H1 (cell line): ENCODE data around the gene CXCL9. TPM values are rescaled to one million over a fixed set of nuclear protein-coding genes. Genes with fewer than 3 reads are reported as not detected.

Experiments used
- CTCF ChIA-PET: fragments of 300-600 bp; sonication (Branson Sonifier 250); formaldehyde crosslinking; loops from one replicate; lab custom pipeline; 2021; ENCODE audit not compliant: partially characterized antibody; lab: Charles Lee
- POLR2A ChIA-PET: fragments of 300-600 bp; sonication (Branson Sonifier 250); formaldehyde crosslinking; loops from one replicate; lab custom pipeline; 2021; ENCODE audit warnings: inconsistent platforms; ENCODE audit not compliant: partially characterized antibody; lab: Charles Lee
- DNase-seq, 2 experiments: peaks; one replicate each; pipeline versions ENCODE4 v3.0.0 to v3.0.0-alpha.2; 2010 to 2022; ENCODE audit warnings: low spot score in 2 of 2, low read depth in 1 of 2, mixed read lengths in 1 of 2
- FAIRE-seq: peaks from 2 replicates; lab custom pipeline; 2011; peaks lifted over from hg19 to GRCh38; lab: Jason Lieb, UNC
- H2AFZ ChIP-seq: 2 replicates; pipeline ENCODE4 v1.8.1; 2012; ENCODE audit warnings: low read length, inconsistent platforms
- H2AK5ac ChIP-seq: 2 replicates; pipeline ENCODE4 v1.6.1; 2013; ENCODE audit warnings: low read depth, low read length
- H2BK120ac ChIP-seq: replicated peaks from 2 replicates; pipeline ENCODE3; 2013; ENCODE audit warnings: low read depth, low read length, inconsistent platforms
- H2BK12ac ChIP-seq: 2 replicates; pipeline ENCODE4 v1.6.1; 2013; ENCODE audit warnings: low read depth, low read length
- H2BK15ac ChIP-seq: 2 replicates; pipeline ENCODE4 v1.6.1; 2013; ENCODE audit warnings: low read length
- H2BK20ac ChIP-seq: 2 replicates; pipeline ENCODE4 v1.6.1; 2013; ENCODE audit warnings: low read length
- H2BK5ac ChIP-seq: 2 replicates; pipeline ENCODE4 v1.6.1; 2013; ENCODE audit warnings: low read depth, low read length
- H3K14ac ChIP-seq: 2 replicates; pipeline ENCODE4 v1.6.1; 2013; ENCODE audit warnings: inconsistent platforms; ENCODE audit not compliant: insufficient read length
- H3K18ac ChIP-seq: 2 replicates; pipeline ENCODE4 v1.6.1; 2013; ENCODE audit warnings: low read length; ENCODE audit errors: extremely low read depth
- H3K23ac ChIP-seq: 2 replicates; pipeline ENCODE4 v1.6.1; 2013; ENCODE audit warnings: inconsistent platforms; ENCODE audit not compliant: insufficient read length
- H3K23me2 ChIP-seq: 2 replicates; pipeline ENCODE4 v1.6.1; 2013; ENCODE audit warnings: low read depth, low read length
- H3K27ac ChIP-seq: 2 replicates; pipeline ENCODE4 v1.6.1; 2011; ENCODE audit warnings: low read depth, low read length, inconsistent platforms
- H3K27me3 ChIP-seq, 4 experiments: replicated peaks in 1 of 4; 1 replicate in 1 of 4; 2 replicates in 3 of 4; pipeline versions ENCODE4 v1.6.1 to v1.8.1; 2011 to 2013; ENCODE audit warnings: low read length in 3 of 4, mild to moderate bottlenecking in 3 of 4, inconsistent platforms in 2 of 4, mixed read lengths in 2 of 4, moderate library complexity in 1 of 4; ENCODE audit not compliant: control insufficient read depth in 3 of 4, insufficient read depth in 3 of 4; ENCODE audit errors: extremely low read depth in 1 of 4
- H3K36me3 ChIP-seq, 4 experiments: 2 replicates each; pipeline versions ENCODE4 v1.6.1 to v1.8.1; 2011 to 2013; ENCODE audit warnings: mild to moderate bottlenecking in 4 of 4, low read length in 3 of 4, moderate library complexity in 2 of 4, control low read depth in 1 of 4, inconsistent platforms in 1 of 4; ENCODE audit not compliant: insufficient read depth in 4 of 4, control insufficient read depth in 2 of 4
- H3K4ac ChIP-seq: replicated peaks from 2 replicates; pipeline ENCODE3; 2013; ENCODE audit warnings: low read length, low read depth, mixed read lengths, inconsistent platforms; ENCODE audit not compliant: insufficient read length
- H3K4me1 ChIP-seq, 4 experiments: replicated peaks in 1 of 4; 1 replicate in 1 of 4; 2 replicates in 3 of 4; pipeline versions ENCODE4 v1.6.1 to v1.8.1; 2011 to 2013; ENCODE audit warnings: low read length in 3 of 4, inconsistent platforms in 2 of 4, mixed read lengths in 1 of 4; ENCODE audit not compliant: insufficient read depth in 4 of 4, control insufficient read depth in 3 of 4
- H3K4me2 ChIP-seq, 2 experiments: 2 replicates each; pipeline versions ENCODE4 v1.6.1 to v1.8.1; 2011 to 2013; ENCODE audit warnings: low read depth in 2 of 2, low read length in 2 of 2, control low read depth in 1 of 2, inconsistent platforms in 1 of 2, mild to moderate bottlenecking in 1 of 2; ENCODE audit not compliant: insufficient read depth in 1 of 2
- H3K4me3 ChIP-seq, 4 experiments: fragments of 200-600, 300-600 bp in 1 of 4; sonication (generic), shearing (Covaris generic), sonication (Bioruptor Twin) in 1 of 4; 2 replicates each; pipeline versions ENCODE4 v1.5.1 to v1.8.1; 2011 to 2016; ENCODE audit warnings: low read length in 4 of 4, low read depth in 3 of 4, control low read depth in 2 of 4, inconsistent platforms in 2 of 4, mild to moderate bottlenecking in 2 of 4, mixed read lengths in 1 of 4, moderate library complexity in 1 of 4; ENCODE audit not compliant: insufficient read depth in 2 of 4; ENCODE audit errors: extremely low read depth in 1 of 4
- H3K56ac ChIP-seq: replicated peaks from 2 replicates; pipeline ENCODE3; 2013; ENCODE audit warnings: low read depth, mild to moderate bottlenecking, mixed read lengths, low read length, inconsistent platforms; ENCODE audit not compliant: insufficient read length
- H3K79me1 ChIP-seq: 2 replicates; pipeline ENCODE4 v1.6.1; 2013; ENCODE audit warnings: low read depth, low read length, control low read depth
- H3K79me2 ChIP-seq, 2 experiments: 2 replicates each; pipeline versions ENCODE4 v1.6.1 to v1.8.1; 2012 to 2013; ENCODE audit warnings: low read length in 2 of 2, mild to moderate bottlenecking in 2 of 2, inconsistent platforms in 1 of 2; ENCODE audit not compliant: insufficient read depth in 2 of 2, control insufficient read depth in 1 of 2
- H3K9ac ChIP-seq, 4 experiments: replicated peaks in 1 of 4; 1 replicate in 1 of 4; 2 replicates in 3 of 4; pipeline versions ENCODE4 v1.6.1 to v1.8.1; 2011 to 2013; ENCODE audit warnings: low read depth in 3 of 4, low read length in 3 of 4, control low read depth in 2 of 4, mild to moderate bottlenecking in 2 of 4, moderate library complexity in 2 of 4, inconsistent platforms in 1 of 4; ENCODE audit errors: extremely low read depth in 1 of 4
- H3K9me3 ChIP-seq, 2 experiments: 2 replicates each; pipeline versions ENCODE4 v1.6.1 to v1.8.1; 2012 to 2013; ENCODE audit warnings: mild to moderate bottlenecking in 2 of 2, moderate library complexity in 2 of 2, control low read depth in 1 of 2, inconsistent platforms in 1 of 2, low read depth in 1 of 2, low read length in 1 of 2, mixed read lengths in 1 of 2; ENCODE audit not compliant: insufficient read depth in 2 of 2
- H4K20me1 ChIP-seq, 2 experiments: replicated peaks in 1 of 2; 2 replicates each; pipeline versions ENCODE3 to v1.8.1; 2011 to 2013; ENCODE audit warnings: inconsistent platforms in 2 of 2, low read length in 2 of 2, mild to moderate bottlenecking in 1 of 2; ENCODE audit not compliant: insufficient read depth in 2 of 2, control insufficient read depth in 1 of 2
- H4K5ac ChIP-seq: 2 replicates; pipeline ENCODE4 v1.6.1; 2013; ENCODE audit warnings: low read length, low read depth, mixed read lengths, inconsistent platforms; ENCODE audit not compliant: insufficient read length
- H4K8ac ChIP-seq: 2 replicates; pipeline ENCODE4 v1.8.0; 2013; ENCODE audit warnings: mild to moderate bottlenecking, moderate library complexity, low read length, inconsistent platforms; ENCODE audit not compliant: insufficient read depth; ENCODE audit errors: extremely low read depth
- H4K91ac ChIP-seq: replicated peaks from 2 replicates; pipeline ENCODE3; 2013; ENCODE audit warnings: low read length, mixed read lengths, inconsistent platforms; ENCODE audit not compliant: insufficient read length
- BRCA1 ChIP-seq: IDR thresholded peaks from 2 replicates; pipeline ENCODE4 v1.6.1; 2012; ENCODE audit warnings: low read depth, low read length, improper control_type of control experiment
- CBX5 ChIP-seq: fragments of 300-800, 300-1000 bp; sonication (generic); IDR thresholded peaks from 2 replicates; pipeline ENCODE4 v1.7.1; 2016; ENCODE audit warnings: antibody characterized with exemption, low read length, low read depth
- CBX8 ChIP-seq: fragments of 300-800, 300-1000 bp; sonication (generic); IDR thresholded peaks from 2 replicates; pipeline ENCODE4 v1.7.1; 2016; ENCODE audit warnings: low read depth, low read length, borderline replicate concordance
- GABPA ChIP-seq: IDR thresholded peaks from 2 replicates; pipeline ENCODE4 v1.6.1; 2011; ENCODE audit warnings: mild to moderate bottlenecking, low read length, moderate library complexity, borderline replicate concordance; ENCODE audit not compliant: insufficient read depth
- HDAC6 ChIP-seq: IDR thresholded peaks from one replicate; pipeline ENCODE4 v1.7.1; 2012; ENCODE audit warnings: low read depth, mild to moderate bottlenecking, inconsistent platforms, low read length, moderate library complexity
- KDM4A ChIP-seq: IDR thresholded peaks from one replicate; pipeline ENCODE4 v1.7.1; 2012; ENCODE audit warnings: low read depth, mild to moderate bottlenecking, moderate library complexity, low read length, inconsistent platforms; ENCODE audit not compliant: severe bottlenecking
- MAFK ChIP-seq: IDR thresholded peaks from 2 replicates; pipeline ENCODE4 v1.6.1; 2012; ENCODE audit warnings: low read depth, mild to moderate bottlenecking, improper control_type of control experiment, low read length
- POU5F1 ChIP-seq: IDR thresholded peaks from 2 replicates; pipeline ENCODE4 v1.6.1; 2011; ENCODE audit warnings: low read depth, mild to moderate bottlenecking, low read length, moderate library complexity
- SAP30 ChIP-seq: fragments of 300-600 bp; sonication (generic); IDR thresholded peaks from 2 replicates; pipeline ENCODE4 v1.7.1; 2012; ENCODE audit warnings: low read length, moderate library complexity, mild to moderate bottlenecking, inconsistent platforms; ENCODE audit not compliant: insufficient read depth, insufficient replicate concordance
- SP2 ChIP-seq: IDR thresholded peaks from 2 replicates; pipeline ENCODE4 v1.6.1; 2012; ENCODE audit warnings: mild to moderate bottlenecking, low read length, inconsistent platforms
- SUZ12 ChIP-seq: fragments of 200-600 bp; sonication (generic); IDR thresholded peaks from 2 replicates; pipeline ENCODE4 v1.6.1; 2012; ENCODE audit warnings: mild to moderate bottlenecking, inconsistent platforms, low read length, moderate library complexity, mixed read lengths
- TBP ChIP-seq: IDR thresholded peaks from 2 replicates; pipeline ENCODE4 v1.6.1; 2011; ENCODE audit warnings: low read depth, low read length, improper control_type of control experiment
- WGBS, 2 experiments: shearing (Covaris generic) in 1 of 2; methylation state at CpG; one replicate each; pipeline versions ENCODE4 v1.1.6 to v1.1.7; 2013 to 2015; ENCODE audit warnings: low lambda C conversion rate in 2 of 2, mixed read lengths in 2 of 2, inconsistent platforms in 1 of 2, low coverage in 1 of 2, missing lambda C conversion rate in 1 of 2; ENCODE audit not compliant: insufficient replicate concordance in 2 of 2, insufficient coverage in 1 of 2, insufficient read length in 1 of 2; ENCODE audit errors: extremely low coverage in 1 of 2, missing lambda C conversion rate in 1 of 2; 5-methylcytosine and 5-hydroxymethylcytosine counted together
- polyA plus RNA-seq, 7 experiments: library from polyadenylated mRNA; depleted of rRNA in 3 of 7; stranded (reverse) in 5 of 7; unstranded in 2 of 7; fragments of >200 nt in 5 of 7; fragments of 200-250 nt in 2 of 7; gene quantifications; 1 replicate in 5 of 7; 2 replicates in 1 of 7; 4 replicates in 1 of 7; pipeline versions ENCODE4 v1.2.1 to v1.2.3, GENCODE V29; 2011 to 2013; ENCODE audit warnings: missing spikeins in 2 of 7, mixed read lengths in 2 of 7
- total RNA-seq: library from RNA; stranded (reverse); fragmentation: NEBNext Ultra II Directional; extraction: Animal tissue kit (Norgen Biotek cat#: 25700); gene quantifications from 2 replicates; pipeline ENCODE4 v1.2.1, GENCODE V29; 2021

The CXCL9 gene
- total and polyA plus RNA-seq, 2 of the 8 experiments (the other 6 are each of a cell fraction or from before 2014, with no cell fraction given) = not detected

GRCh38 chr4:75953509-75953908, 53.8 kb downstream of the CXCL9 start:
- no peak for DNase-seq
- Histone ChIP-seq H3K27ac (no peak overlapping the region), H3K4ac (no peak overlapping the region), H3K18ac (no peak overlapping the region), H2AK5ac (no peak overlapping the region), H2BK15ac (no peak overlapping the region), H3K36me3 (peaks cover 26 to 92% (median 65%) of the 10 kb centered on the region in 4 experiments), H3K23me2 (no peaks in the 10 kb centered on the region), H3K79me2 (no peaks in the 10 kb centered on the region), H3K4me2 (no peak overlapping the region), H3K9me3 (no peaks in the 10 kb centered on the region), H4K91ac (no peak overlapping the region), H4K5ac (no peak overlapping the region), H2BK5ac (no peak overlapping the region), H3K27me3 (no peaks in the 10 kb centered on the region), H3K56ac (no peak overlapping the region), H3K4me3 (no peak overlapping the region), H2BK20ac (no peak overlapping the region), H3K23ac (no peak overlapping the region), H4K8ac (no peak overlapping the region), H2BK12ac (no peak overlapping the region), H3K9ac (no peak overlapping the region), H2BK120ac (no peak overlapping the region), H2AFZ (no peak overlapping the region), H3K14ac (no peak overlapping the region), H4K20me1 (peaks cover 0 to 2% of the 10 kb centered on the region in 2 experiments), H3K79me1 (no peaks in the 10 kb centered on the region), H3K4me1 (no peaks in the 10 kb centered on the region)
- no peak for FAIRE-seq
- TF ChIP-seq GABPA (no peak), HDAC6 (no peak), MAFK (no peak), BRCA1 (no peak), CBX5 (no peak), CBX8 (no peak), TBP (no peak), KDM4A (no peak), SUZ12 (no peak), SAP30 (no peak), POU5F1 (no peak), SP2 (no peak)
- 69% methylated on average over 2 of the region's 2 CpGs; no CpG with 5 or more reads in 1 of the 2 experiments for WGBS, 2 experiments
- ChIA-PET POLR2A (interaction anchor here (1.0 kb wide), 1 partner anchor 40 kb away, joined by 3 read pairs; no protein-coding TSS in a partner anchor), CTCF (interaction anchor here (0.8 to 3.4 kb wide), 3 partner anchors 13 to 206 kb away, joined by 3 to 11 read pairs (median 3); partner anchors contain the start of gene NAAA)
